Type B pancreatic cell (in vitro differentiated cells): Measurements from ENCODE around the gene CSAD. TPM values are rescaled to one million over a fixed set of nuclear protein-coding genes. Genes with fewer than 3 reads are reported as not detected.
"Not testable (repeated sequence)": the region's sequence is repeated elsewhere in the genome, so short reads cannot be mapped to it uniquely, and the experiment has no call there.

Experiments
- DNase-seq: peaks from one replicate; pipeline ENCODE4 v3.0.0; 2021; ENCODE audit warnings: mixed read lengths; ENCODE audit not compliant: unreplicated experiment; ENCODE audit errors: extremely low spot score
- H3K27ac Mint-ChIP-seq: 2 replicates; pipeline ENCODE4 v1.8.0; 2021; ENCODE audit warnings: mild to moderate bottlenecking, mixed read lengths
- H3K27me3 Mint-ChIP-seq: 2 replicates; pipeline ENCODE4 v1.8.0; 2021; ENCODE audit warnings: mixed read lengths
- H3K36me3 Mint-ChIP-seq: 2 replicates; pipeline ENCODE4 v1.8.0; 2021; ENCODE audit warnings: mixed read lengths
- H3K4me1 Mint-ChIP-seq: one replicate; pipeline ENCODE4 v1.8.0; 2021; ENCODE audit warnings: mixed read lengths; ENCODE audit not compliant: unreplicated experiment
- H3K4me3 Mint-ChIP-seq: 2 replicates; pipeline ENCODE4 v1.8.0; 2021; ENCODE audit warnings: mild to moderate bottlenecking, mixed read lengths
- H3K9me3 Mint-ChIP-seq: 2 replicates; pipeline ENCODE4 v1.8.0; 2021; ENCODE audit warnings: mixed read lengths
- CTCF ChIP-seq: fragments of 200-600 bp; sonication (generic); conservative IDR thresholded peaks from 2 replicates; pipeline ENCODE4 v1.5.0; 2021; ENCODE audit warnings: antibody characterized with exemption, mild to moderate bottlenecking
- total RNA-seq: library from RNA; stranded (reverse); gene quantifications from 2 replicates; pipeline ENCODE4 v1.2.1, GENCODE V29; 2021; ENCODE audit warnings: low replicate concordance

Gene CSAD
- total RNA-seq, 1 donor from 2014 or later, result 49.3 TPM

GRCh38 chr12:53166837-53167236 lies 13.9 kb downstream of the CSAD start:
- H3K36me3 Mint-ChIP-seq, result peaks cover 21% of the 10 kb centered on the region
- TF ChIP-seq CTCF, result no peak
- no peak overlapping the region for H3K4me3 Mint-ChIP-seq
- no peak for DNase-seq
- H3K27ac Mint-ChIP-seq, result no peak overlapping the region
- H3K4me1 Mint-ChIP-seq, result peaks cover 4% of the 10 kb centered on the region
- no peaks in the 10 kb centered on the region for H3K9me3 Mint-ChIP-seq
- H3K27me3 Mint-ChIP-seq, result no peaks in the 10 kb centered on the region

GRCh38 chr12:53163008-53163407 lies 17.7 kb downstream of the CSAD start:
- not testable (repeated sequence) for H3K9me3 Mint-ChIP-seq, H3K27me3 Mint-ChIP-seq, H3K4me3 Mint-ChIP-seq, DNase-seq, H3K27ac Mint-ChIP-seq, H3K4me1 Mint-ChIP-seq
- H3K36me3 Mint-ChIP-seq, result peaks cover 16% of the 10 kb centered on the region

GRCh38 chr12:53161119-53161911 lies 19.4 kb downstream of the CSAD start:
- Mint-ChIP-seq H3K36me3 (peaks cover 9% of the 10 kb centered on the region), H3K27me3 (no peaks in the 10 kb centered on the region), H3K4me3 (no peak overlapping the region), H3K9me3 (no peaks in the 10 kb centered on the region), H3K4me1 (peaks cover 6% of the 10 kb centered on the region), H3K27ac (no peak overlapping the region)
- DNase-seq, result no peak
- TF ChIP-seq CTCF, result no peak

GRCh38 chr12:53160673-53161072 lies 20.1 kb downstream of the CSAD start:
- no peaks in the 10 kb centered on the region for H3K9me3 Mint-ChIP-seq
- no peak overlapping the region for H3K4me3 Mint-ChIP-seq
- peaks cover 6% of the 10 kb centered on the region for H3K36me3 Mint-ChIP-seq
- H3K4me1 Mint-ChIP-seq, result peaks cover 6% of the 10 kb centered on the region
- H3K27ac Mint-ChIP-seq, result no peak overlapping the region
- peak; percentile 49 for DNase-seq
- TF ChIP-seq CTCF, result no peak
- no peaks in the 10 kb centered on the region for H3K27me3 Mint-ChIP-seq

GRCh38 chr12:53160000-53160399 lies 20.7 kb downstream of the CSAD start:
- Mint-ChIP-seq H3K4me1 (peaks cover 6% of the 10 kb centered on the region), H3K9me3 (no peaks in the 10 kb centered on the region), H3K36me3 (peaks cover 6% of the 10 kb centered on the region), H3K27ac (no peak overlapping the region), H3K27me3 (no peaks in the 10 kb centered on the region), H3K4me3 (no peak overlapping the region)
- TF ChIP-seq CTCF, result no peak
- DNase-seq, result peak; percentile 65

GRCh38 chr12:53159195-53159839 lies 21.4 kb downstream of the CSAD start:
- TF ChIP-seq CTCF, result peak; percentile 94
- no peaks in the 10 kb centered on the region for H3K27me3 Mint-ChIP-seq
- H3K36me3 Mint-ChIP-seq, result peaks cover under 1% of the 10 kb centered on the region
- H3K27ac Mint-ChIP-seq, result no peak overlapping the region
- H3K4me1 Mint-ChIP-seq, result peaks cover 6% of the 10 kb centered on the region
- DNase-seq, result peak; percentile 83
- no peaks in the 10 kb centered on the region for H3K9me3 Mint-ChIP-seq
- no peak overlapping the region for H3K4me3 Mint-ChIP-seq
